T1000 (cell line): ENCODE measurements around the gene CSF3R.
"Not testable (repeated sequence)": the region's sequence is repeated elsewhere in the genome, so short reads cannot be mapped to it uniquely, and the experiment has no call there.

ENCODE experiments used
- DNase-seq: peaks from one replicate; lab custom pipeline; 2025; ENCODE audit warnings: mixed read lengths; lab: John Stamatoyannopoulos, UW

CSF3R gene

GRCh38 chr1:36513676-36514473 is 31.2 kb upstream of the CSF3R start:
- no peak for DNase-seq

DNA sequence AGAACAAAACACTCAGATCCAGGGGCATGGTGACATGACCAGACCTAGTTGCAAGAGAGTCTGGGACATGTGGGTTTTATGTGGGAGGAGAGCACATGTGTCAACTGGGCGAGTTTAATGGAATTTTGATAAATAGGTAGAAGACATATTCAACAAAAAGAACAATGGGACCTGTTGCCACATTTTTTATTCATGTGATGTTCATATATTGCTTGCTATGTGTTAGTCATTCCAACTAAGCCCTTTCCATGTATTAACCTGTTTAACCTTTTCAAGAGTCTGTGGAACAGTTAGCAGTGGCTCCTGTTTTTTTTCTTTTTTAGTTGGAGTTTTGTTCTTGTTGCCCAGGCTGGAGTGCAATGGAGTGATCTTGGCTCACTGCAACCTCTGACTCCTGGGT is 30.1 kb upstream of the CSF3R start:
- DNase-seq: no peak

- no peak for DNase-seq
Measured at GRCh38 chr1:36511804-36512798, 29.4 kb upstream of the CSF3R start.

DNA sequence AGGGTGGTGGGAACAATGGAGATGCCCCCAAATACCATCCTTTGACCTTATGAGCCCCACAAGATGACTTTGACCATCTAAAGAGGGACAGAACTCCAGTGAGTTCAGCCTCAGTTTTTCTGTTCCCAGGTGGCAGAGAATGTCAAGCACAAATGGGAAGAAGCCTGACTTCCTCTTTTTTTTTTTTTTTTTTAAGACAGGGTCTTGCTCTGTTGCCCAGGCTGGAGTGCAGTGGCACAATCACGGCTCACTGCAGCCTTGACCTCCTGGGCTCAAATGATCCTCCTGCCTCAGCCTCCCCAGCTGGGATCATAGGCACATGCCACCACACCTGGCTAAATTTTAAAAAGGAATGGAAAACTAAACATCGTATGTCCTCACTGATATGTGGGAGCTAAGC is 28.5 kb upstream of the CSF3R start:
- not testable (repeated sequence) for DNase-seq

DNA sequence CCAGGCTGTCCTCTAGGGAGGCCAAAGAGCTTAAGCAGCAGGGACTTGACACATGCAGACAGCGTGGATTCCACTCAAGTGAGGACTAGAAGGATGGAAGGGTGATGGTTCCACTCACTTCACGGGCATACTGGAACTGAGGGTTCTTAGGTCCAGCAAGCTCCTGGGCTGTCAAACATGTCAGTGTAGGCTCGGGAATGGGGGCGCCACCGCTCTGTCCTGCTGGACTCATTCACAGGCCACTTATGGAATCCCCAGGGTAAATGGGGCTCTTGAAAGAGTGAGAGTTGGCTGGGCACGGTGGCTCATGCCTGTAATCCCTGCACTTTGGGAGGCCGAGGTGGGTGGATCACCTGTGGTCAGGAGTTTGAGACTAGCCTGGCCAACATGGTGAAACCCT is 27.7 kb upstream of the CSF3R start:
- no peak for DNase-seq

DNA sequence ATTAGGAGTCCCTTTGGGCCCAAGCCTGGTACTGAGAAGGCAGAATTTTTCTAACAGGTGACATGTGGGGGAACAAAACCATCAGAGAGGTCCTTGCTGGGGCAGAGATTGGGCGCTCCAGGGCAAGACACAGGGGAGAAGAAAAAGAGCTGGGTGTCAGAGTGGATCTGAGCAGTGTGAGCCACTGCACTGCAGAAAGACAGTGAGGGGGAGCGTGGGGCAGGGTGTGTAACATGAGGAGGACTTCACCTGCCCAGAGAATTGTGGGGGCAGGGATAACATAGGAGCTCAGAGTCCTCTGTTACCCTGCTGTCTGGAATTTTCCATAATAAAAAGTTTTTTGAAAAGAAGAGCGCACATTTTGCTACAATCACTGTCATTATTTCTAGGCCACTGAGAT is 25.5 kb upstream of the CSF3R start:
- DNase-seq: no peak

DNA sequence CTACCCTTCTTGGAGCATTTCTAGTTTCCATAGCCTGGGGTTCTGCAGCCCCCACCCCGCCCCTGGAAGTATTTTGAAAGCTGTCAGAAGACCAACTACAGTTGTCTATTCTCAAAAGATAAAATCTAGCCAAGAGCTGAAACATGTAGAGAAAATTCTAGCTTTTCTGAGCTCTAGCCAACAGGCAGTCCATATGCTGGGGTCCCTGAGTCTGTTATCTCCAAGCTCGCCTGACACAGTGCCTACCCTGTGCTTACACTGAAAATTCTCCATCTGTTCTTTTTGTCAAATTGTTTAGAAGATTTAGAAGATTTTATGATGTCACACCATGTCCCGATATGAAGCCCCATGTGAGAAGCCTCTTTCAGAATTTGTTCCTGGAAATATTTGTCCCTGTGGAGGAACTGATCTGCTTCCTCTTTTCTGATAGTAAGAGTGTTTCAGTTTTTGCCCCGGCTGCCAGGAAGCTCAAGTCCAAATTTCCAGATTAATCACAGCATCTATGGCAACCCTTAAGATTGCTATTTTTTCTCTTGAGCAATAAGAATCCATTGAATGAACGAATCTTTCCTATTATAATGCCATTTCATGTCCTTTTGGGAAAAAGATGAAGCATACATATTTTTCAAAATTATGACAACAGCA is 23.7 kb upstream of the CSF3R start:
- no peak for DNase-seq

DNA sequence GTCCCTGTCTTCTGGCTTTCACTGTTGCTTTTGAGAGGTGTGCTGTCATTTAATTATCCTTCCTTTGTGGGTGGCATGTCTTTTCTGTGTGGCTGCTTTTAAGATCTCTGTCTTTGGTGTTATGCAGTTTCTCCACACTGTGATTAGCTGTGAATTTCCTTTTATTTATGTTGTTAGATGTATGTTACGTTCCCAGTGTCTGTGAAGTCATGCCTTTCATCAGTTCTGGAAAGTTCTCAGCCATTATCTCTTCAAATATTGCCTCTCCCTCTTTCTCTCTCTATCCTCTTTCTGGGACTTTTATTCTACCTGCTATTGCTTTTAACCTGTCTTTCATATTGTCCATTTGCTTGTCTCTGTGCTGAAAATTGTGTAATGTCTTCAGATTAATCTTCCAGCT is 21.0 kb upstream of the CSF3R start:
- no peak for DNase-seq

DNA sequence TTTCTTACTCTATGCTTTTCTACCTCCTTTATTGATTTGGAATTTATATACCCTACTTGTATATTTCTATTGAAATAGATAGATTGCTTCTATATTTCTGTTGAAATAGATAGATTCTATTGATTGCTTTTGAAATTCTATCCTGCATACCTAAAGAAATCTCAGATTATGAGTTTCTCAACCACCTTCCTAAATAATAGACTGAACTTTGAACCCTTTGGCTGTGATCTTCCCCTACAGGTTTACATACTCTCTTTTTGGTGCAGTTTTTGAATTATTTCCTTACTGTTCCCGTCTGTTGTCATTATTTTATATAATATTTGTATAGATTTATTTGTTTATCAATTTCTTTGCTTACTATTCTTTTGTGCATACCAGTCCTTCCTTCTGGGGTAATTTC is 20.4 kb upstream of the CSF3R start:
- DNase-seq: no peak

- DNase-seq: no peak
Measured at GRCh38 chr1:36502616-36503015, 19.9 kb upstream of the CSF3R start.

DNA sequence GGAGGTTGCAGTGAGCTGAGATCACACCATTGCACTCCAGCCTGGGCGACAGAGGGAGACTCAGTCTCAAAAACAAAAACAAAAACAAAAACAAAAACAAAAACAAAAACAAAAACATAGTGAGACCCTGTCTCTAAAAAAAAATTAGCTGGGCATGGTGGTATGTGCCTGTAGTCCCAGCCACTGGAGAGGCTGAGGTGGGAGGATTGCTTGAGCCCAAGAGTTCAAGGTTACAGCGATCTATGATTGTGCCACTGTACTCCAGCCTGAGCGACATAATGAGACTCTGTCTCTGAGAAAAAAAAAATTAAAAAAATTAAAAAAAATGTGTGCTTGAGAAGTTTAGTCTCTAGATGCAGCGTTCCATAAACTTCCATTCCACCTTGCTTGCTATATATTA is 19.2 kb upstream of the CSF3R start:
- not testable (repeated sequence) for DNase-seq

- no peak for DNase-seq
Measured at GRCh38 chr1:36497207-36497606, 14.5 kb upstream of the CSF3R start.

- DNase-seq: no peak
Measured at GRCh38 chr1:36494971-36495370, 12.3 kb upstream of the CSF3R start.

DNA sequence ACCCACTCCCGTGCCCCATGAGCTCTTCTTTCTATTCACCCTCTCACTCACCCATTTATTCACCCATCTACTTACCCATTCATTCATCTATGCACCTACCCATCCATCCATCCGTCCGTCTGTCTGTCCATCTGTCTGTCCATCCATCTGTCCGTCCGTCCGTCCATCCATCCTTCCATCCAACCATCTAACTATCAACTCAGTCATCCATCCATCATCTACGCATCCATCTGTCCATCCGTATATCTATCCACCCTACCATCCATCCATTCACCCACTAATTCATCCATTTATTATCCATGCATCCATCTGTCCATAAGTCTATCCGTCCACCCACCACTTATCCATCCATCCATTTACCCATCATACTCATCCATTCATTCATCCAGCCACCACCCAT is 10.8 kb upstream of the CSF3R start:
- no peak for DNase-seq

DNA sequence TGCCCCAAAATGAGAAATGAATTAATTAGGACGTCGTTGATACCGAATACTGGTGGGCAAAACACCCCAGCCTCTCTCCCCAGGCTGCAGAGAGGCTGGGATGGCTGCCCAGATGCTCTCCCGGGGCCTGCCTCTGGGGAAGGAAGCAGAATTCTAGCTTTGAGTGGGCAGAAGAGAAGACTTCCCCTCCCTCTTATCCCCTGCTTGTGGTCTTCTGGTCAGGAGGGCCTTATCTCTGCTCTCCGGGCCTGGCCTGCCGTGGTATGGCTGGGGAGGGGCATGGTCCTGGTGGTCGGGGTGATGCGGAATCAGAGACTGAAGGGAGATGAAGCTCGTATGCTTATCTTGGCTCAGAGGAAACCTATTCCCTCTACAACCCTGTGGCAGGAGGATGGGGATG is 9.8 kb upstream of the CSF3R start:
- DNase-seq: no peak

- not testable (repeated sequence) for DNase-seq
Measured at GRCh38 chr1:36489258-36490051, 6.7 kb upstream of the CSF3R start.

DNA sequence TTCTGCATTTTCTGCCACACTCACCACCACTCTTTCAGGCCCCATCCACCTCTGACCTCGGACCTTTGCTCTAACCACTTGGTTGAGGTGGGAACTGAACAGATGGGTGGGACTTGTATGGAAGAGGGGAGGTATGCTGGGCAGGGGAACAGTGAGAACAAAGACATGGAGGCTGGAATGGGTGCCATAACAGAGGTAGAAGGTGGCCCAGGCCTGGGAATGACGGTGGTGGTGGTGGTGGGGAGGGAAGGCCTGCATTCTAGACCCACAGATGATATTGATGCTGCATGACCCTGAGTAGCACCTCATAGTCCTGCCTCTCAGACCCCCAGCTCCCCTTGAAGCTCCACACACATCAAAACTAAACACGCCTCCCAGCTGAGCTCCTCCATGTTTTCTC is 5.2 kb upstream of the CSF3R start:
- no peak for DNase-seq

GRCh38 chr1:36487336-36487725 is 4.6 kb upstream of the CSF3R start:
- not testable (repeated sequence) for DNase-seq

DNA sequence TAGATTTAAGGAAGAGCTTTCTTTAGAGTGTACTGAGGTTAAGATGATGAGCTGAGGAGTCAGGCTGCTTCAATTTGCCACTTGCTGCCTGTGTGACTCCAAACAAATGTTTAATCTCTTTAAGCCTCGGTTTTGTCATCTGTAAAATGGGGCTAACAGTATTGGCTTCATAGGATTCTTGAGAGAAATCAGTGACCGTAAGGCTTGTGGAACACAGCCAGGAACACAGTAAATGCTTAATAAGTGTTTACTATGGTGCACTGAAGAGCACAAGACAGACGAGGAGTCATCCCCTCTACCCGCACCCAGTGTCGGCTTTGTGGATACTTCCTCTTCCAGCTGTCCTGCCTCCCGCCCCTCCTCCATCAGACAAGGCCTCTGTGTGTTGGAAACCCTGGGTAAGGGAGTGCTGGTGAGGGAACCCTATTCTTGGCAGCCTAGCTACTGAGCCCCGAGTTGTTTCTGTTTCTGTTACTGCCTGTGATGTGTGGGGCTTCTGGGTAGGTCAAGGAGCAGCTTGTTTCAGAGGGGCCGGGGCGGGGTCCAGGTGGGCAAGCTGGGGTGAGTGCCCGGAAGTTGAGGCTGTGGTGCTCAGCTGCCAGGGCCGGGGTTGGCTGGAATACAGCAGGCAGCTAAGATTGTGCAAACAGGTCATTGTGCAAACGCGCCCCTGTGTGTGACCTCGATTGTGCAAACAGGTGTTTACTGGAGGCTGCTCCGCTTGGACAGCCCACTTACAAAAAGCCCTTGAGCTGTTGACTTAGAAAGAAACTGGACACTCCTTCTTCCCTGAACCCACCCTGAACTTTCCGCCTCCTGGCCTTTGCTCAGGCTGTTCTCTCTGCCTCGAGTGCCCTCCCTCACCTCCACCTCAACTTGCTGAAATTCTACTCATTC is 4.0 kb upstream of the CSF3R start:
- DNase-seq: no peak

- DNase-seq: no peak
Measured at GRCh38 chr1:36486093-36486438, 3.4 kb upstream of the CSF3R start.

GRCh38 chr1:36484099-36484498 is 1.4 kb upstream of the CSF3R start:
- no peak for DNase-seq
